ENCODE data around the gene CDH13. TPM values are rescaled to one million over a fixed set of nuclear protein-coding genes. Genes with fewer than 3 reads are reported as not detected.

The CDH13 gene
- total and polyA plus RNA-seq, 2 experiments from 2014 or later: 1.6 to 4.4 TPM

GRCh38 chr16:83747936-83748335 lies 1121.2 kb downstream of the CDH13 start:
- TF ChIP-seq NANOG (IDR thresholded peaks at IDR 0.05; ENCODE audit: borderline replicate concordance) (no peak), STAT1 (IDR thresholded peaks at IDR 0.05; ENCODE audit: unreplicated experiment) (no peak), EZH2phosphoT487 (IDR thresholded peaks at IDR 0.05; ENCODE audit: unreplicated experiment) (no peak), JUNB (IDR thresholded peaks at IDR 0.05; ENCODE audit: unreplicated experiment) (no peak), CREB1 (CRISPR knock-in tag; IDR thresholded peaks at IDR 0.05; ENCODE audit: low read depth) (no peak)
- TF ChIP-seq, protein P1, sequence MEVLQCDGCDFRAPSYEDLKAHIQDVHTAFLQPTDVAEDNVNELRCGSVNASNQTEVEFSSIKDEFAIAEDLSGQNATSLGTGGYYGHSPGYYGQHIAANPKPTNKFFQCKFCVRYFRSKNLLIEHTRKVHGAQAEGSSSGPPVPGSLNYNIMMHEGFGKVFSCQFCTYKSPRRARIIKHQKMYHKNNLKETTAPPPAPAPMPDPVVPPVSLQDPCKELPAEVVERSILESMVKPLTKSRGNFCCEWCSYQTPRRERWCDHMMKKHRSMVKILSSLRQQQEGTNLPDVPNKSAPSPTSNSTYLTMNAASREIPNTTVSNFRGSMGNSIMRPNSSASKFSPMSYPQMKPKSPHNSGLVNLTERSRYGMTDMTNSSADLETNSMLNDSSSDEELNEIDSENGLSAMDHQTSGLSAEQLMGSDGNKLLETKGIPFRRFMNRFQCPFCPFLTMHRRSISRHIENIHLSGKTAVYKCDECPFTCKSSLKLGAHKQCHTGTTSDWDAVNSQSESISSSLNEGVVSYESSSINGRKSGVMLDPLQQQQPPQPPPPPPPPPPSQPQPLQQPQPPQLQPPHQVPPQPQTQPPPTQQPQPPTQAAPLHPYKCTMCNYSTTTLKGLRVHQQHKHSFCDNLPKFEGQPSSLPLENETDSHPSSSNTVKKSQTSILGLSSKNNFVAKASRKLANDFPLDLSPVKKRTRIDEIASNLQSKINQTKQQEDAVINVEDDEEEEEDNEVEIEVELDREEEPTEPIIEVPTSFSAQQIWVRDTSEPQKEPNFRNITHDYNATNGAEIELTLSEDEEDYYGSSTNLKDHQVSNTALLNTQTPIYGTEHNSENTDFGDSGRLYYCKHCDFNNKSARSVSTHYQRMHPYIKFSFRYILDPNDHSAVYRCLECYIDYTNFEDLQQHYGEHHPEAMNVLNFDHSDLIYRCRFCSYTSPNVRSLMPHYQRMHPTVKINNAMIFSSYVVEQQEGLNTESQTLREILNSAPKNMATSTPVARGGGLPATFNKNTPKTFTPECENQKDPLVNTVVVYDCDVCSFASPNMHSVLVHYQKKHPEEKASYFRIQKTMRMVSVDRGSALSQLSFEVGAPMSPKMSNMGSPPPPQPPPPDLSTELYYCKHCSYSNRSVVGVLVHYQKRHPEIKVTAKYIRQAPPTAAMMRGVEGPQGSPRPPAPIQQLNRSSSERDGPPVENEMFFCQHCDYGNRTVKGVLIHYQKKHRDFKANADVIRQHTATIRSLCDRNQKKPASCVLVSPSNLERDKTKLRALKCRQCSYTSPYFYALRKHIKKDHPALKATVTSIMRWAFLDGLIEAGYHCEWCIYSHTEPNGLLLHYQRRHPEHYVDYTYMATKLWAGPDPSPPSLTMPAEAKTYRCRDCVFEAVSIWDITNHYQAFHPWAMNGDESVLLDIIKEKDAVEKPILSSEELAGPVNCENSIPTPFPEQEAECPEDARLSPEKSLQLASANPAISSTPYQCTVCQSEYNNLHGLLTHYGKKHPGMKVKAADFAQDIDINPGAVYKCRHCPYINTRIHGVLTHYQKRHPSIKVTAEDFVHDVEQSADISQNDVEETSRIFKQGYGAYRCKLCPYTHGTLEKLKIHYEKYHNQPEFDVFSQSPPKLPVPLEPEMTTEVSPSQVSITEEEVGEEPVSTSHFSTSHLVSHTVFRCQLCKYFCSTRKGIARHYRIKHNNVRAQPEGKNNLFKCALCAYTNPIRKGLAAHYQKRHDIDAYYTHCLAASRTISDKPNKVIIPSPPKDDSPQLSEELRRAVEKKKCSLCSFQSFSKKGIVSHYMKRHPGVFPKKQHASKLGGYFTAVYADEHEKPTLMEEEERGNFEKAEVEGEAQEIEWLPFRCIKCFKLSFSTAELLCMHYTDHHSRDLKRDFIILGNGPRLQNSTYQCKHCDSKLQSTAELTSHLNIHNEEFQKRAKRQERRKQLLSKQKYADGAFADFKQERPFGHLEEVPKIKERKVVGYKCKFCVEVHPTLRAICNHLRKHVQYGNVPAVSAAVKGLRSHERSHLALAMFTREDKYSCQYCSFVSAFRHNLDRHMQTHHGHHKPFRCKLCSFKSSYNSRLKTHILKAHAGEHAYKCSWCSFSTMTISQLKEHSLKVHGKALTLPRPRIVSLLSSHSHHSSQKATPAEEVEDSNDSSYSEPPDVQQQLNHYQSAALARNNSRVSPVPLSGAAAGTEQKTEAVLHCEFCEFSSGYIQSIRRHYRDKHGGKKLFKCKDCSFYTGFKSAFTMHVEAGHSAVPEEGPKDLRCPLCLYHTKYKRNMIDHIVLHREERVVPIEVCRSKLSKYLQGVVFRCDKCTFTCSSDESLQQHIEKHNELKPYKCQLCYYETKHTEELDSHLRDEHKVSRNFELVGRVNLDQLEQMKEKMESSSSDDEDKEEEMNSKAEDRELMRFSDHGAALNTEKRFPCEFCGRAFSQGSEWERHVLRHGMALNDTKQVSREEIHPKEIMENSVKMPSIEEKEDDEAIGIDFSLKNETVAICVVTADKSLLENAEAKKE (CRISPR knock-in tag; IDR thresholded peaks at IDR 0.05): no peak
- TF ChIP-seq, protein P2, sequence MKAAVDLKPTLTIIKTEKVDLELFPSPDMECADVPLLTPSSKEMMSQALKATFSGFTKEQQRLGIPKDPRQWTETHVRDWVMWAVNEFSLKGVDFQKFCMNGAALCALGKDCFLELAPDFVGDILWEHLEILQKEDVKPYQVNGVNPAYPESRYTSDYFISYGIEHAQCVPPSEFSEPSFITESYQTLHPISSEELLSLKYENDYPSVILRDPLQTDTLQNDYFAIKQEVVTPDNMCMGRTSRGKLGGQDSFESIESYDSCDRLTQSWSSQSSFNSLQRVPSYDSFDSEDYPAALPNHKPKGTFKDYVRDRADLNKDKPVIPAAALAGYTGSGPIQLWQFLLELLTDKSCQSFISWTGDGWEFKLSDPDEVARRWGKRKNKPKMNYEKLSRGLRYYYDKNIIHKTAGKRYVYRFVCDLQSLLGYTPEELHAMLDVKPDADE (IDR thresholded peaks at IDR 0.05): no peak
- TF ChIP-seq, protein P3, sequence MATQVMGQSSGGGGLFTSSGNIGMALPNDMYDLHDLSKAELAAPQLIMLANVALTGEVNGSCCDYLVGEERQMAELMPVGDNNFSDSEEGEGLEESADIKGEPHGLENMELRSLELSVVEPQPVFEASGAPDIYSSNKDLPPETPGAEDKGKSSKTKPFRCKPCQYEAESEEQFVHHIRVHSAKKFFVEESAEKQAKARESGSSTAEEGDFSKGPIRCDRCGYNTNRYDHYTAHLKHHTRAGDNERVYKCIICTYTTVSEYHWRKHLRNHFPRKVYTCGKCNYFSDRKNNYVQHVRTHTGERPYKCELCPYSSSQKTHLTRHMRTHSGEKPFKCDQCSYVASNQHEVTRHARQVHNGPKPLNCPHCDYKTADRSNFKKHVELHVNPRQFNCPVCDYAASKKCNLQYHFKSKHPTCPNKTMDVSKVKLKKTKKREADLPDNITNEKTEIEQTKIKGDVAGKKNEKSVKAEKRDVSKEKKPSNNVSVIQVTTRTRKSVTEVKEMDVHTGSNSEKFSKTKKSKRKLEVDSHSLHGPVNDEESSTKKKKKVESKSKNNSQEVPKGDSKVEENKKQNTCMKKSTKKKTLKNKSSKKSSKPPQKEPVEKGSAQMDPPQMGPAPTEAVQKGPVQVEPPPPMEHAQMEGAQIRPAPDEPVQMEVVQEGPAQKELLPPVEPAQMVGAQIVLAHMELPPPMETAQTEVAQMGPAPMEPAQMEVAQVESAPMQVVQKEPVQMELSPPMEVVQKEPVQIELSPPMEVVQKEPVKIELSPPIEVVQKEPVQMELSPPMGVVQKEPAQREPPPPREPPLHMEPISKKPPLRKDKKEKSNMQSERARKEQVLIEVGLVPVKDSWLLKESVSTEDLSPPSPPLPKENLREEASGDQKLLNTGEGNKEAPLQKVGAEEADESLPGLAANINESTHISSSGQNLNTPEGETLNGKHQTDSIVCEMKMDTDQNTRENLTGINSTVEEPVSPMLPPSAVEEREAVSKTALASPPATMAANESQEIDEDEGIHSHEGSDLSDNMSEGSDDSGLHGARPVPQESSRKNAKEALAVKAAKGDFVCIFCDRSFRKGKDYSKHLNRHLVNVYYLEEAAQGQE (IDR thresholded peaks at IDR 0.05; ENCODE audit: unreplicated experiment): no peak
- Histone ChIP-seq H3K9me2 (ENCODE audit: insufficient read depth) (peaks cover 7% of the 10 kb centered on the region), H3K4me3 (no peak overlapping the region), H3K79me2 (replicated peaks; ENCODE audit: insufficient read depth) (no peaks in the 10 kb centered on the region), H3K36me3 (ENCODE audit: insufficient read depth) (no peaks in the 10 kb centered on the region), H3F3A (replicated peaks; ENCODE audit: low read depth) (no peaks in the 10 kb centered on the region), H3K4me1 (ENCODE audit: insufficient read depth) (no peaks in the 10 kb centered on the region), H3K4me2 (no peak overlapping the region), H2AFZ (no peak overlapping the region), H3K27ac (ENCODE audit: low read depth) (no peak overlapping the region), H4K20me1 (replicated peaks; ENCODE audit: insufficient read depth) (no peaks in the 10 kb centered on the region), H3K27me3 (ENCODE audit: insufficient read depth) (no peaks in the 10 kb centered on the region)
- ATAC-seq (no peak), DNase-seq (ENCODE audit: low spot score) (no peak)
- Mint-ChIP-seq H3K27ac (no peak overlapping the region), H3K4me3 (no peak overlapping the region), H3K9me3 (no peaks in the 10 kb centered on the region; the same call in 2 of the 3 replicates), H3K36me3 (ENCODE audit: low read depth) (no peaks in the 10 kb centered on the region), H3K27me3 (ENCODE audit: insufficient read depth, low read depth, poor library complexity) (no peaks in the 10 kb centered on the region), H3K4me1 (peaks cover 3% of the 10 kb centered on the region; the same call in 1 of the 3 replicates)

Data from GM23338 (cell line).